Lower leg skin (tissue), 3 donors: ENCODE results near the gene ABTB2.

Experiments
- POLR2A ChIP-seq, 2 donors: fragments of 450-650 bp; IDR thresholded peaks; one replicate each; pipeline ENCODE4 v1.6.1; 2016 to 2017; ENCODE audit warnings: antibody characterized with exemption in 2 of 2, mild to moderate bottlenecking in 1 of 2, moderate library complexity in 1 of 2
- TF ChIP-seq, protein P1 (sequence below), 3 donors: fragments of 450-650 bp; IDR thresholded peaks; one replicate each; pipeline ENCODE4 v1.5.1; 2016; ENCODE audit warnings: antibody characterized with exemption in 3 of 3, mild to moderate bottlenecking in 3 of 3, moderate library complexity in 2 of 3

DNA sequence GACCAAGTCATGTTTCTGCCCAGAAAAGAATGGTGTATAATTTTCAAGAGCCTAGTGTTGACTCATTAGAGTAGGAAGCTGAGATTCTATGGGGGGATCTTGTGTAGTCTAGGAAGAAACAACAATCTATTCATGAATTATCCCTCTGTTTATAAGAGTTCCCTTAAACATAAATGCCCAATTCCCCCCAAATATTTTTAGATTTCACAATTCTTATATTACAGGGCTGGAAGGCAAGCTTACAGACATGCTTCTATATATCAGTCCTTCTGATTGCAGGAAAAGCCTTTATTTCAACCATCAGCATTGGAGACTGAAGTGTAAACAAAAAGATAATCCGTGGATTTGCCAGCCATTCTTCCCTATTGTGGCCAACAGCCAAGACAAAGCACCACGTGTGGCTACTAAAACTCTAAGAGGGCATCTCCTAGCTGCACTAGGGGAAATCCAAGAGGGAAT is 181.0 kb downstream of the ABTB2 start:
- TF ChIP-seq, protein P1, sequence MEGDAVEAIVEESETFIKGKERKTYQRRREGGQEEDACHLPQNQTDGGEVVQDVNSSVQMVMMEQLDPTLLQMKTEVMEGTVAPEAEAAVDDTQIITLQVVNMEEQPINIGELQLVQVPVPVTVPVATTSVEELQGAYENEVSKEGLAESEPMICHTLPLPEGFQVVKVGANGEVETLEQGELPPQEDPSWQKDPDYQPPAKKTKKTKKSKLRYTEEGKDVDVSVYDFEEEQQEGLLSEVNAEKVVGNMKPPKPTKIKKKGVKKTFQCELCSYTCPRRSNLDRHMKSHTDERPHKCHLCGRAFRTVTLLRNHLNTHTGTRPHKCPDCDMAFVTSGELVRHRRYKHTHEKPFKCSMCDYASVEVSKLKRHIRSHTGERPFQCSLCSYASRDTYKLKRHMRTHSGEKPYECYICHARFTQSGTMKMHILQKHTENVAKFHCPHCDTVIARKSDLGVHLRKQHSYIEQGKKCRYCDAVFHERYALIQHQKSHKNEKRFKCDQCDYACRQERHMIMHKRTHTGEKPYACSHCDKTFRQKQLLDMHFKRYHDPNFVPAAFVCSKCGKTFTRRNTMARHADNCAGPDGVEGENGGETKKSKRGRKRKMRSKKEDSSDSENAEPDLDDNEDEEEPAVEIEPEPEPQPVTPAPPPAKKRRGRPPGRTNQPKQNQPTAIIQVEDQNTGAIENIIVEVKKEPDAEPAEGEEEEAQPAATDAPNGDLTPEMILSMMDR (IDR thresholded peaks at IDR 0.05), result no peak
- no peak for TF ChIP-seq POLR2A (IDR thresholded peaks at IDR 0.05)
